ENCODE results near the gene GUCY2C. TPM values are rescaled to one million over a fixed set of nuclear protein-coding genes. Genes with fewer than 3 reads are reported as not detected.
A peak's percentile ranks its signal among the peaks of the same experiment; 100 is the strongest.

The GUCY2C gene
- total and polyA plus RNA-seq, 4 donors = 0.01 to 0.05 TPM; not detected in 2

DNA sequence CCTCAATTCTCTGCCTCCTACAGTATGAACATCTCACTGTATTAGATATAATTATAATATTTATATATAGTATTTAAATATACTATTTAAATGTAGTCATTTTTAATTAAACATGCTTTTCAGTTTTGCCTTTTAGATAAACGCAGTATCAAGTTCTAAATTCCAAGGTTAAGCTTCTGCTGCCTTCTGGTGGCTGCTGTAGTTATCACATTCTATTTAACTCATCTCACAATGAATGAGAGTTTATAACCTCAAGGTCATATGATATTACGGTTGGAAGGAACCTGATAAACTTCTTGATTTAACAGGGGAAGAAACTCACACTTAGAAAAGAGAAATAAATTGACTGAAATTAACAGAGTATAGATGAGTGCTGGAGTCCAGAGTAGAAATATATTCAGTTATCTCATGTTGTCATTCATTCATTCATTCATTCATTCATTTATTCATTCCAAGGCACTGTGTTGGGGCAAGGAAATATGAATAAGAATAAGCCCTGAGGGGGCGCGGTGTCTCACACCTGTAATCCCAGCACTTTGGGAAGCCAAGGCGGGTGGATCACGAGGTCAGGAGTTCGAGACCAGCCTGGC is 31.9 kb downstream of the GUCY2C start:
- no peak for DNase-seq (ENCODE audit: low spot score)
- no peaks in the 10 kb centered on the region for H3K36me3 ChIP-seq (ENCODE audit: control insufficient read depth in 4 of 4, insufficient read depth in 3 of 4, low read depth in 1 of 4, low read length in 3 of 4)
- no peak overlapping the region for H3K4me3 ChIP-seq (ENCODE audit: low read depth in 1 of 3, low read length in 3 of 3)
- TF ChIP-seq RXRA (IDR thresholded peaks at IDR 0.05) (no peak), CTCF (IDR thresholded peaks at IDR 0.05; ENCODE audit: low read depth, low read length, missing input control) (peak; percentile 61), RAD21 (IDR thresholded peaks at IDR 0.05) (peak; percentile 80 to 83), MAX (IDR thresholded peaks at IDR 0.05) (no peak), GABPA (IDR thresholded peaks at IDR 0.05 in 1 of 2, conservative IDR thresholded peaks at IDR 0.05 in 1 of 2) (no peak), FOXA2 (IDR thresholded peaks at IDR 0.05) (no peak), JUND (IDR thresholded peaks at IDR 0.05) (no peak), REST (IDR thresholded peaks at IDR 0.05) (no peak), ATF3 (IDR thresholded peaks at IDR 0.05) (no peak), TAF1 (conservative IDR thresholded peaks at IDR 0.05) (no peak), SP1 (IDR thresholded peaks at IDR 0.05) (no peak), HNF4A (conservative IDR thresholded peaks at IDR 0.05) (no peak), FOXA1 (IDR thresholded peaks at IDR 0.05) (no peak)
- no peak overlapping the region for H3K27ac ChIP-seq (ENCODE audit: low read depth in 1 of 2, low read length in 2 of 2)
- no peaks in the 10 kb centered on the region for H3K9me3 ChIP-seq (ENCODE audit: control insufficient read depth in 4 of 4, low read length in 3 of 4)
- WGBS = 67% methylated on average over 7 of the region's 7 CpGs
- no peaks in the 10 kb centered on the region for H3K27me3 ChIP-seq (ENCODE audit: control insufficient read depth in 4 of 4, insufficient read depth in 4 of 4, low read length in 3 of 4)
- no peak overlapping the region for H3K9ac ChIP-seq (ENCODE audit: low read depth in 1 of 2, low read length in 2 of 2)
- H3K4me1 ChIP-seq (ENCODE audit: control insufficient read depth in 4 of 4, insufficient read depth in 4 of 4, low read length in 3 of 4) = no peaks in the 10 kb centered on the region

- Histone ChIP-seq H3K9me3 (ENCODE audit: control insufficient read depth in 4 of 4, low read length in 3 of 4) (no peaks in the 10 kb centered on the region), H3K9ac (ENCODE audit: low read depth in 1 of 2, low read length in 2 of 2) (no peak overlapping the region), H3K27ac (ENCODE audit: low read depth in 1 of 2, low read length in 2 of 2) (no peak overlapping the region), H3K4me1 (ENCODE audit: control insufficient read depth in 4 of 4, insufficient read depth in 4 of 4, low read length in 3 of 4) (no peaks in the 10 kb centered on the region), H3K4me3 (ENCODE audit: low read depth in 1 of 3, low read length in 3 of 3) (no peak overlapping the region), H3K27me3 (ENCODE audit: control insufficient read depth in 4 of 4, insufficient read depth in 4 of 4, low read length in 3 of 4) (no peaks in the 10 kb centered on the region), H3K36me3 (ENCODE audit: control insufficient read depth in 4 of 4, insufficient read depth in 3 of 4, low read depth in 1 of 4, low read length in 3 of 4) (no peaks in the 10 kb centered on the region)
- 95% methylated on average over 5 of the region's 5 CpGs for WGBS
- DNase-seq (ENCODE audit: low spot score) = no peak
- TF ChIP-seq SP1 (IDR thresholded peaks at IDR 0.05) (no peak), JUND (IDR thresholded peaks at IDR 0.05) (no peak), TAF1 (conservative IDR thresholded peaks at IDR 0.05) (no peak), CTCF (IDR thresholded peaks at IDR 0.05; ENCODE audit: low read depth, low read length, missing input control) (no peak), HNF4A (conservative IDR thresholded peaks at IDR 0.05) (no peak), FOXA1 (IDR thresholded peaks at IDR 0.05) (no peak), YY1 (IDR thresholded peaks at IDR 0.05) (no peak), ZBTB33 (IDR thresholded peaks at IDR 0.05) (no peak), GABPA (IDR thresholded peaks at IDR 0.05 in 1 of 2, conservative IDR thresholded peaks at IDR 0.05 in 1 of 2) (no peak), HNF4G (IDR thresholded peaks at IDR 0.05) (no peak), MAX (IDR thresholded peaks at IDR 0.05) (no peak), REST (IDR thresholded peaks at IDR 0.05) (no peak), RXRA (IDR thresholded peaks at IDR 0.05) (no peak)
These were observed 33.4 kb downstream of the GUCY2C start for GRCh38 chr12:14663002-14663401.
